Measurements from ENCODE around the gene MGLL.

The MGLL gene

DNA sequence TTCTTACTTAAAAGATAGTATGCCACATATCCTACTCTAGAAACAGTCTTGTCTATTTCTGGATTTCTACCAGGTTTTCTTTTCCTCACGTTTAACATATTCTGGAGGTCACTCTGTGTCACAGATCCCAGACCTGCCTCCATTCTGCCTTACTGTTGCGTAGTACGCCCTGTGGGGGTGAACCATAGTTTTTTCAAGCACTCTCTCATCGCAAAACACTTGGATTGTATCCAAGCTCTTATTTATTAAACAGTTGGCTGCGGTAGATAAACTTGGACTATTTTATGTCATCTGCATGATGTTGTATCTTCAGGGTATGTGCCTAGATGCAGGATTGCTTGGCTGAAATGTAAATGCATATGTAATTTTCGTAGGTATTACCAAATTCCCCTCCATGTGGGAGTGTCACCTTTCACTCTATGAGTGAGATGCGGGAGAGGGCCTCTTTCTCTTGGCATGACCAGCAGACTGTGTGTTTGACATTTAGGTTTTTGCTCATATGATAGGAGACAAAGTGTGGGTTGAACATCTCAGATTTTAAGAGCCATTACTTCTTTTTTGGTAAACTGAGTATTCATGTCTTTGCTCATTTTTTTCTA, 93.8 kb downstream of the MGLL start:
- H3K4me1 ChIP-seq: no peaks in the 10 kb centered on the region
- H2AFZ ChIP-seq: no peak overlapping the region
- H3K27me3 ChIP-seq (ENCODE audit: control insufficient read depth, insufficient read depth, low read length): no peaks in the 10 kb centered on the region
- H3K9ac ChIP-seq: no peak overlapping the region
- no peaks in the 10 kb centered on the region for H3K79me2 ChIP-seq
- no peaks in the 10 kb centered on the region for H3K9me3 ChIP-seq (ENCODE audit: control insufficient read depth, low read length)
- TF ChIP-seq, protein P1, sequence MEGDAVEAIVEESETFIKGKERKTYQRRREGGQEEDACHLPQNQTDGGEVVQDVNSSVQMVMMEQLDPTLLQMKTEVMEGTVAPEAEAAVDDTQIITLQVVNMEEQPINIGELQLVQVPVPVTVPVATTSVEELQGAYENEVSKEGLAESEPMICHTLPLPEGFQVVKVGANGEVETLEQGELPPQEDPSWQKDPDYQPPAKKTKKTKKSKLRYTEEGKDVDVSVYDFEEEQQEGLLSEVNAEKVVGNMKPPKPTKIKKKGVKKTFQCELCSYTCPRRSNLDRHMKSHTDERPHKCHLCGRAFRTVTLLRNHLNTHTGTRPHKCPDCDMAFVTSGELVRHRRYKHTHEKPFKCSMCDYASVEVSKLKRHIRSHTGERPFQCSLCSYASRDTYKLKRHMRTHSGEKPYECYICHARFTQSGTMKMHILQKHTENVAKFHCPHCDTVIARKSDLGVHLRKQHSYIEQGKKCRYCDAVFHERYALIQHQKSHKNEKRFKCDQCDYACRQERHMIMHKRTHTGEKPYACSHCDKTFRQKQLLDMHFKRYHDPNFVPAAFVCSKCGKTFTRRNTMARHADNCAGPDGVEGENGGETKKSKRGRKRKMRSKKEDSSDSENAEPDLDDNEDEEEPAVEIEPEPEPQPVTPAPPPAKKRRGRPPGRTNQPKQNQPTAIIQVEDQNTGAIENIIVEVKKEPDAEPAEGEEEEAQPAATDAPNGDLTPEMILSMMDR (IDR thresholded peaks at IDR 0.05): no peak
- H3K4me2 ChIP-seq (ENCODE audit: low read length): no peak overlapping the region
- H3K36me3 ChIP-seq (ENCODE audit: control insufficient read depth, insufficient read depth, low read length): no peaks in the 10 kb centered on the region
- no peak overlapping the region for H3K4me3 ChIP-seq (ENCODE audit: low read depth, low read length)
- no peak overlapping the region for H3K27ac ChIP-seq

- H3K4me1 ChIP-seq: no peaks in the 10 kb centered on the region
- H3K27ac ChIP-seq: no peak overlapping the region
Observed at GRCh38 chr3:127726894-127727293, 95.4 kb downstream of the MGLL start.

GRCh38 chr3:127723011-127723567, 99.2 kb downstream of the MGLL start:
- no peaks in the 10 kb centered on the region for H3K79me2 ChIP-seq
- TF ChIP-seq, protein P1 (IDR thresholded peaks at IDR 0.05): no peak
- no peak overlapping the region for H3K4me3 ChIP-seq (ENCODE audit: low read depth, low read length)
- no peak overlapping the region for H3K27ac ChIP-seq
- no peaks in the 10 kb centered on the region for H3K4me1 ChIP-seq
- H2AFZ ChIP-seq: no peak overlapping the region
- H3K9ac ChIP-seq: no peak overlapping the region
- no peak overlapping the region for H3K4me2 ChIP-seq (ENCODE audit: low read length)
- H3K9me3 ChIP-seq (ENCODE audit: control insufficient read depth, low read length): no peaks in the 10 kb centered on the region
- H3K27me3 ChIP-seq (ENCODE audit: control insufficient read depth, insufficient read depth, low read length): no peaks in the 10 kb centered on the region
- H3K36me3 ChIP-seq (ENCODE audit: control insufficient read depth, insufficient read depth, low read length): no peaks in the 10 kb centered on the region

More at GRCh38 chr3:127726894-127727293, 95.4 kb downstream of the MGLL start:
- Histone ChIP-seq H2AFZ (no peak overlapping the region), H3K27me3 (ENCODE audit: control insufficient read depth, insufficient read depth, low read length) (no peaks in the 10 kb centered on the region), H3K9me3 (ENCODE audit: control insufficient read depth, low read length) (no peaks in the 10 kb centered on the region), H3K9ac (no peak overlapping the region), H3K36me3 (ENCODE audit: control insufficient read depth, insufficient read depth, low read length) (no peaks in the 10 kb centered on the region), H3K4me2 (ENCODE audit: low read length) (no peak overlapping the region), H3K79me2 (no peaks in the 10 kb centered on the region), H3K4me3 (ENCODE audit: low read depth, low read length) (no peak overlapping the region)
- TF ChIP-seq, protein P1 (IDR thresholded peaks at IDR 0.05): no peak

DNA sequence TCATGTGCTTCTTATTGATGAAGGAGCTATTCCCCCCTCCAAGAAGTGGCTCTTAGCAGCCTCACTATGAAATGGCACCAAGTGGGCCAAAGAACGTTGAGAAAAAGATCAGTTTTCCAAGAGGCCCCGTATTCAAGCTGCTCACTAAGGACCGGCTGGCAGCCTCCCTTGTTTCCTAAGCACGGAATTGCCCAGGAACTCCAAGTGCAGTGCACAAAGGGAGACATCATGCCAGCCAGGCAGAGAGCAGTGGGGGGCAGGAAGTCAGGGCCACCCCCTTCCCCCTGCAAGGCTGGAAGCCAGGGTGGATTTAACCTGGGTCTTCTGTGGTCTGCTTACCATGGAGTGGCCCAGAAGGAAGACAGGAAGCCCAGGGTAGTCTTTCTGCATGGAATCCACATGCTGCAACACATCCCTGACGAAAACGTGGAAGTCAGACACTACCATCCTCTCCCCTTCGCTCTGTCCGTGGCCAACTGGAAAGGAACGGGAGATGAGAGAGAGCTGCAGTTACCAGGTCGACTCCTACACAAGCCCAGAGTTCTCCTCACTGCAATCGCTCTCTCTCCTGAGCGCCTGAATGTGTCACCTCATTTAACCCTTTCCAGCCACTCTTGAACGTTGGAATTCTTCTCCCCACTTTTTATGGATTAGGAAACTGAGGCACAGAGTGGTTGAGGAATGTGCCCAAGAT, 100.1 kb downstream of the MGLL start:
- Histone ChIP-seq H3K9me3 (ENCODE audit: control insufficient read depth, low read length) (no peaks in the 10 kb centered on the region), H3K27me3 (ENCODE audit: control insufficient read depth, insufficient read depth, low read length) (no peaks in the 10 kb centered on the region), H2AFZ (no peak overlapping the region), H3K4me3 (ENCODE audit: low read depth, low read length) (no peak overlapping the region), H3K4me2 (ENCODE audit: low read length) (no peak overlapping the region), H3K4me1 (no peaks in the 10 kb centered on the region), H3K9ac (no peak overlapping the region), H3K27ac (no peak overlapping the region), H3K36me3 (ENCODE audit: control insufficient read depth, insufficient read depth, low read length) (no peaks in the 10 kb centered on the region), H3K79me2 (no peaks in the 10 kb centered on the region)
- TF ChIP-seq, protein P1 (IDR thresholded peaks at IDR 0.05): no peak
